Measurements from ENCODE around the gene RUNX3.

Gene RUNX3

DNA sequence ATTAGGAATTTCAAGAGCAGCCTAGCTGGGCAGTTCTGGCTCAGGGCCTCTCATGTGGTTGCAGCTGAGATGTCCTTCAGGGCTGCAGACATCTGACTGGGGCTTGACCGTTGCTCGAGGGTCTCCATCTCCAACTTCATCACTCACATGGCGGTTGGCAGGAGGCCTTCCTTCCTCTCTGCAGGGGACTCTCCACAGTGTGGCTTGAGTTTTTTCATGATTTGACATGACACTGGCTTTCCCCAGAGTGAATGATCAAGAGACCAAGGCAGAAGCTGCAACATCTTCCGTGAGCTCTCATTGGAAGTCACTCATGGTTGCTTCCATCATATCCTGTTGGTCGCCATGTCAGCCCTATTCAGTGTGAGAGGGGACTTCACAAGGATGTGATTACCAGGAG lies 74.6 kb downstream of the RUNX3 start:
- H3K4me3 ChIP-seq = no peak overlapping the region
- H3K9me3 ChIP-seq (ENCODE audit: low read depth, low read length) = no peaks in the 10 kb centered on the region
- TF ChIP-seq POLR2AphosphoS5 (IDR thresholded peaks at IDR 0.05; ENCODE audit: borderline replicate concordance, low read depth, low read length) = no peak
- TF ChIP-seq EZH2 (IDR thresholded peaks at IDR 0.05) = no peak
- TF ChIP-seq FOXP2 (optimal IDR thresholded peaks at IDR 0.05; ENCODE audit: control extremely low read depth, extremely low read length, insufficient read depth) = no peak
- no peak overlapping the region for H3K9ac ChIP-seq (ENCODE audit: insufficient read length)
- no peak overlapping the region for H3K27ac ChIP-seq
- no peak for DNase-seq (ENCODE audit: low read depth, low spot score)
- H3K36me3 ChIP-seq (ENCODE audit: insufficient read depth, low read length) = no peaks in the 10 kb centered on the region

DNA sequence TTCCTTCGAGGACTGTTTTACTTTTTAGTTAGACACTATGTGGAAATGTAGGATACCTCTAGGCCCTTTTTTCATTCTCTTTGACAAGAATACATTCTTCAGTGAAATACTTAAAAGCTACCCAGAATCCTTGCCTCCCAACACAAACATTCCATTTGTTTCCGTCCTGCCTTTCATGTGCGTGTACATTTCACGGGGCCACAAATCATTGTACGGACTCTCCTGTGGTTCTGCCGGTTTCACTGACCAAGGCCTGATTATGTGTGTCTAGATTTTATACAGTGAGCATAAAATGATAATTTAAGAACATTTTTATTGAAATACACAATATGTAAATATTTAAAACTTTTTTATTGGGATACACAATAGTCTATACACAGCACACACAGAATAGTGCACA lies 76.4 kb downstream of the RUNX3 start:
- TF ChIP-seq EZH2 (IDR thresholded peaks at IDR 0.05) = no peak
- TF ChIP-seq POLR2AphosphoS5 (IDR thresholded peaks at IDR 0.05; ENCODE audit: borderline replicate concordance, low read depth, low read length) = no peak
- TF ChIP-seq FOXP2 (optimal IDR thresholded peaks at IDR 0.05; ENCODE audit: control extremely low read depth, extremely low read length, insufficient read depth) = no peak
- H3K9me3 ChIP-seq (ENCODE audit: low read depth, low read length) = no peaks in the 10 kb centered on the region

DNA sequence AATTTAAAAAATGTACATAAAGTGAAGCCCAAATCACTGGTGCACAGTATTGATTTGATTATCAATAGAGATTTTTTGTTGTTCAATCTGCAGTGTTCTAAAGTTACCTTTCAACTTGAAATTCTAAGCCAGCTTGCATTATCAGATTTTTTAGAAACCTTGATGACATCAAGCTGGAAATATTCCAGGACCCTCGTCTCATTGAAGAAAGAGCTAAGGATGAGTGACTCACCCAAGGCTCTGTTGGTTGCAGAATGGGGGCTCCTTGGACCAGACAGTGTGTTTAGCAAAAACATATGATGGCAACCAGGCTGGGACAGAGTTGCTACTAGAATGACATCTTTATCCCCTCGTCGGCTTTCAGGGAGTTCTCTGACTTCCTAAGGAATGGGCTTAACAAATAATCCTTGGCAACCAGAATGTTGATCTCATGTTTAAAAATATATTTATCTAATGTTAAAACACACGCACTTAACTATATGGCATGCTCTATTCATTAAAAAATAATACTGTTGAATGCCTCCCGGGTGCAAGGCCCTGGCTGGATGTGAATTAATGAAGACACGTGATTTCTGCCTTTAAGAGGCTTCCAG lies 79.7 kb downstream of the RUNX3 start:
- Histone ChIP-seq H3K27ac (peak overlapping the region; percentile 93), H3K9me3 (ENCODE audit: low read depth, low read length) (no peaks in the 10 kb centered on the region), H3K4me3 (peak overlapping the region; percentile 41), H3K36me3 (ENCODE audit: insufficient read depth, low read length) (no peaks in the 10 kb centered on the region), H3K9ac (ENCODE audit: insufficient read length) (peak overlapping the region; percentile 13)
- peak; percentile 79 for DNase-seq (ENCODE audit: low read depth, low spot score)
- TF ChIP-seq EZH2 (IDR thresholded peaks at IDR 0.05) (no peak), FOXP2 (optimal IDR thresholded peaks at IDR 0.05; ENCODE audit: control extremely low read depth, extremely low read length, insufficient read depth) (no peak), POLR2AphosphoS5 (IDR thresholded peaks at IDR 0.05; ENCODE audit: borderline replicate concordance, low read depth, low read length) (peak; percentile 10; the same call in 1 of the 2 replicates)

More for the DNA sequence above, 76.4 kb downstream of the RUNX3 start:
- DNase-seq (ENCODE audit: low read depth, low spot score) = no peak
- peak overlapping the region; percentile 85 for H3K27ac ChIP-seq
- H3K9ac ChIP-seq (ENCODE audit: insufficient read length) = peak overlapping the region; percentile 50
- H3K36me3 ChIP-seq (ENCODE audit: insufficient read depth, low read length) = no peaks in the 10 kb centered on the region
- H3K4me3 ChIP-seq = no peak overlapping the region

DNA sequence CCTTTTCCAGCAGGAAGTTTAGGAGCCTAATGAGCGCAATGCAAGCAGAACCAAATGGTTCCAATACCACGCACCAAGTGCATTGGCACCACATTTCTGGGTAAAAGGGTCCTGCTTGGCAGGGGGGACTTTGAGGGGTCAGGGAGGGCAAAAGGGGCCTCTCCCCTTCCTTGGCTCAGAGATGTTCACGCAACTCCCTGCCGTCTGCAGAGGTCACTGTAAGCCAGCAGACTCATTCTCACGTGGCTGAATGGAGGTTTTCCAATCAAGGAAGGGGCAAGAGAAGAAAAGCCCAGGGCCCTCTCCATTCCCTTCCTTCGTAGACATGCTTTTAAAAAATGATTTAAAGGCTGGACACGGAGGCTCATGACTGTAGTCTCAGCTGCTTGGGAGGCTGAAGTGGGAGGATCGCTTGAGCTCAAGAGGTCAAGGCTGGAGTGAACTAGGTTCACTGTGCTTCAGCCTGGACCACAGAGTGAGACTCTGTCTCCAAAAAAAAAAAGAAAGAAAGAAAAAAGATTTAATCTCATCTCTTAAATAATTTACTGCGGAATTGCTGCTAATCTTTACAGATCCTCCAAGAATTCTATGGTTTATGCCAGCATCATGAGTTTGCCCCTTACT lies 80.3 kb downstream of the RUNX3 start:
- no peaks in the 10 kb centered on the region for H3K36me3 ChIP-seq (ENCODE audit: insufficient read depth, low read length)
- no peak for DNase-seq (ENCODE audit: low read depth, low spot score)
- TF ChIP-seq EZH2 (IDR thresholded peaks at IDR 0.05) = no peak
- no peak for TF ChIP-seq POLR2AphosphoS5 (IDR thresholded peaks at IDR 0.05; ENCODE audit: borderline replicate concordance, low read depth, low read length)
- TF ChIP-seq FOXP2 (optimal IDR thresholded peaks at IDR 0.05; ENCODE audit: control extremely low read depth, extremely low read length, insufficient read depth) = no peak
- peak overlapping the region; percentile 13 for H3K9ac ChIP-seq (ENCODE audit: insufficient read length)
- no peaks in the 10 kb centered on the region for H3K9me3 ChIP-seq (ENCODE audit: low read depth, low read length)
- H3K27ac ChIP-seq = peak overlapping the region; percentile 93
- peak overlapping the region; percentile 41 for H3K4me3 ChIP-seq
